Right lobe of liver (tissue), 4 donors: ENCODE measurements around the gene TRPC4AP.

ENCODE experiments used
- POLR2A ChIP-seq: fragments of 450-650 bp; IDR thresholded peaks from one replicate; pipeline ENCODE4 v1.6.1; 2017; ENCODE audit warnings: antibody characterized with exemption, mild to moderate bottlenecking
- TF ChIP-seq, protein P1 (sequence below), 4 donors: fragments of 200-600 bp in 3 of 4; fragments of 450-650 bp in 1 of 4; IDR thresholded peaks; one replicate each; pipeline versions ENCODE4 v1.5.1 to v1.8.0; 2016 to 2022; ENCODE audit warnings: antibody characterized with exemption in 4 of 4, mild to moderate bottlenecking in 2 of 4
- donor health status: DM: no; HTN: no; CAD: no.
- donor health status: DM: no; HTN: no; CAD: no.
- donor health status: DM: no; HTN: yes; CAD: no.

DNA sequence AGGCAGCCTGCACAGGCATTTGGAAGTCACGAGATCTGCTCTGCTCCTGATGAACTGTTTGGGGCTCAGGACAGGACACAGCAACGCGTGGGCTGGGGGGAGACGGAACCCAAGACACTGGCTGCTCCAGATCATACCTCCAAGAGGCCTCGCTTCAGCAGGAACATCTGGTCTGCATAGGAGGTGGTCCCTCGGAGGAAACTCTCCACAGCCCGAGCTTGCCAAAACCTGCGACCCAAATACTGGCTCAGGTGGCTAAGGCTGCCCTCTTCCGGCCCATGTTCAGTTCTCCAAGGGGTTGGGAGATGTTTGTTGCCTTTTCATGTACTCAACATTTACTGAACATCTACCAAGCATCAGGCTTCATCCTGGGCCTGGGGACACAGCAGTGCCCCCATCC is 85.2 kb downstream of the TRPC4AP start:
- TF ChIP-seq, protein P1, sequence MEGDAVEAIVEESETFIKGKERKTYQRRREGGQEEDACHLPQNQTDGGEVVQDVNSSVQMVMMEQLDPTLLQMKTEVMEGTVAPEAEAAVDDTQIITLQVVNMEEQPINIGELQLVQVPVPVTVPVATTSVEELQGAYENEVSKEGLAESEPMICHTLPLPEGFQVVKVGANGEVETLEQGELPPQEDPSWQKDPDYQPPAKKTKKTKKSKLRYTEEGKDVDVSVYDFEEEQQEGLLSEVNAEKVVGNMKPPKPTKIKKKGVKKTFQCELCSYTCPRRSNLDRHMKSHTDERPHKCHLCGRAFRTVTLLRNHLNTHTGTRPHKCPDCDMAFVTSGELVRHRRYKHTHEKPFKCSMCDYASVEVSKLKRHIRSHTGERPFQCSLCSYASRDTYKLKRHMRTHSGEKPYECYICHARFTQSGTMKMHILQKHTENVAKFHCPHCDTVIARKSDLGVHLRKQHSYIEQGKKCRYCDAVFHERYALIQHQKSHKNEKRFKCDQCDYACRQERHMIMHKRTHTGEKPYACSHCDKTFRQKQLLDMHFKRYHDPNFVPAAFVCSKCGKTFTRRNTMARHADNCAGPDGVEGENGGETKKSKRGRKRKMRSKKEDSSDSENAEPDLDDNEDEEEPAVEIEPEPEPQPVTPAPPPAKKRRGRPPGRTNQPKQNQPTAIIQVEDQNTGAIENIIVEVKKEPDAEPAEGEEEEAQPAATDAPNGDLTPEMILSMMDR (IDR thresholded peaks at IDR 0.05): no peak
- TF ChIP-seq POLR2A: no peak
